Bronchial epithelial cell (primary cell): Measurements from ENCODE around the gene IQCH. TPM values are rescaled to one million over a fixed set of nuclear protein-coding genes. Genes with fewer than 3 reads are reported as not detected.

Source experiments
- DNase-seq: peaks from one replicate; pipeline ENCODE4 v3.0.0-alpha.2; 2010; ENCODE audit warnings: low read depth
- FAIRE-seq: peaks from 2 replicates; lab custom pipeline; 2011; peaks lifted over from hg19 to GRCh38; lab: Jason Lieb, UNC
- H3K27me3 ChIP-seq: 2 replicates; pipeline ENCODE4 v1.5.1; 2011; ENCODE audit warnings: low read length; ENCODE audit not compliant: control insufficient read depth, insufficient read depth
- H3K36me3 ChIP-seq: 2 replicates; pipeline ENCODE4 v1.5.1; 2011; ENCODE audit warnings: low read length; ENCODE audit not compliant: control insufficient read depth, insufficient read depth
- H3K4me3 ChIP-seq: 2 replicates; pipeline ENCODE4 v1.5.1; 2011; ENCODE audit warnings: mild to moderate bottlenecking, low read depth, low read length, control low read depth
- CTCF ChIP-seq: IDR thresholded peaks from 2 replicates; pipeline ENCODE4 v1.5.1; 2011; ENCODE audit warnings: mild to moderate bottlenecking, moderate library complexity, low read length, control low read depth, inconsistent platforms; ENCODE audit not compliant: insufficient read depth, severe bottlenecking
- total RNA-seq: library from RNA; depleted of rRNA; stranded (reverse); fragments of >200 nt; gene quantifications from 2 replicates; pipeline ENCODE4 v1.2.1, GENCODE V29; 2014

IQCH gene
- total RNA-seq, 1 donor from 2014 or later, result 1.1 TPM

GRCh38 chr15:67521029-67521782 lies 266.6 kb downstream of the IQCH start, which contains the start of gene C15orf61:
TSS of gene C15orf61 (plus strand) at chr15:67521131. CDS start at chr15:67521249, 118 bp downstream.
- TF ChIP-seq CTCF, result peak; percentile 2
- DNase-seq (peak; percentile 77), FAIRE-seq (no peak)
- no peaks in the 10 kb centered on the region for H3K36me3 ChIP-seq
- peak within 1 kb of the TSS; percentile 96 for H3K4me3 ChIP-seq
- H3K27me3 ChIP-seq, result no peaks in the 10 kb centered on the region

- FAIRE-seq (no peak), DNase-seq (peak; percentile 29)
- Histone ChIP-seq H3K4me3 (peak overlapping the region; percentile 96), H3K27me3 (no peaks in the 10 kb centered on the region), H3K36me3 (no peaks in the 10 kb centered on the region)
- no peak for TF ChIP-seq CTCF
Measured at GRCh38 chr15:67521783-67522568, 267.4 kb downstream of the IQCH start.

GRCh38 chr15:67523330-67523729 lies 268.7 kb downstream of the IQCH start:
- no peak for TF ChIP-seq CTCF
- Histone ChIP-seq H3K27me3 (no peaks in the 10 kb centered on the region), H3K4me3 (no peak overlapping the region), H3K36me3 (no peaks in the 10 kb centered on the region)
- FAIRE-seq (no peak), DNase-seq (no peak)

- FAIRE-seq, result no peak
- no peak for TF ChIP-seq CTCF
- no peaks in the 10 kb centered on the region for H3K36me3 ChIP-seq
- H3K27me3 ChIP-seq, result no peaks in the 10 kb centered on the region
- H3K4me3 ChIP-seq, result no peak overlapping the region
- DNase-seq, result no peak
Measured at GRCh38 chr15:67524235-67524634, 269.6 kb downstream of the IQCH start.

- FAIRE-seq (no peak), DNase-seq (no peak)
- no peak overlapping the region for H3K4me3 ChIP-seq
- no peaks in the 10 kb centered on the region for H3K27me3 ChIP-seq
- no peaks in the 10 kb centered on the region for H3K36me3 ChIP-seq
- no peak for TF ChIP-seq CTCF
Measured at GRCh38 chr15:67528513-67528912, 273.9 kb downstream of the IQCH start.
